Fibroblast of peridontal ligament (primary cell): ENCODE data around the gene FSD1L.
A peak's percentile ranks its signal among the peaks of the same experiment; 100 is the strongest.

Experiments used
- DNase-seq: peaks from one replicate; pipeline ENCODE4 v3.0.0-alpha.2; 2010; ENCODE audit errors: extremely low read depth

The FSD1L gene

GRCh38 chr9:105447814-105448812 is at the start of gene FSD1L:
Gene FSD1L (plus strand): TSS chr9:105448034. CDS start chr9:105448221, 187 bp downstream.
- peak; percentile 86 for DNase-seq

GRCh38 chr9:105399117-105399516 is 48.7 kb upstream of the FSD1L start:
- DNase-seq: no peak

- peak; percentile 63 for DNase-seq
These were observed 46.2 kb upstream of the FSD1L start for GRCh38 chr9:105401651-105402050.

- DNase-seq: no peak
These were observed 44.1 kb upstream of the FSD1L start for GRCh38 chr9:105403552-105404248.

GRCh38 chr9:105405514-105406131 is 42.2 kb upstream of the FSD1L start:
- DNase-seq: peak; percentile 50

- DNase-seq: no peak
These were observed 41.5 kb upstream of the FSD1L start for GRCh38 chr9:105406369-105406768.

- DNase-seq: peak; percentile 69
These were observed 34.3 kb upstream of the FSD1L start for GRCh38 chr9:105413525-105413924.

- DNase-seq: peak; percentile 62
These were observed 32.7 kb upstream of the FSD1L start for GRCh38 chr9:105414947-105415661.

- DNase-seq: no peak
These were observed 32.2 kb upstream of the FSD1L start for GRCh38 chr9:105415662-105415980.

- DNase-seq: no peak
These were observed 31.0 kb upstream of the FSD1L start for GRCh38 chr9:105416840-105417239.

- no peak for DNase-seq
These were observed 29.0 kb upstream of the FSD1L start for GRCh38 chr9:105418588-105419500.

GRCh38 chr9:105419816-105420597 is 27.8 kb upstream of the FSD1L start:
- DNase-seq: no peak

- DNase-seq: no peak
These were observed 26.7 kb upstream of the FSD1L start for GRCh38 chr9:105421154-105421553.

- no peak for DNase-seq
These were observed 26.0 kb upstream of the FSD1L start for GRCh38 chr9:105421864-105422263.

GRCh38 chr9:105425816-105426433 is 21.9 kb upstream of the FSD1L start:
- peak; percentile 57 for DNase-seq

- no peak for DNase-seq
These were observed 21.2 kb upstream of the FSD1L start for GRCh38 chr9:105426657-105427056.

- DNase-seq: no peak
These were observed 16.2 kb upstream of the FSD1L start for GRCh38 chr9:105431424-105432246.

GRCh38 chr9:105432247-105432842 is 15.5 kb upstream of the FSD1L start:
- DNase-seq: no peak
